H1 (cell line): ENCODE data around the gene SOX6. TPM values are rescaled to one million over a fixed set of nuclear protein-coding genes. Genes with fewer than 3 reads are reported as not detected.

ENCODE experiments used
- BRCA1 ChIP-seq: IDR thresholded peaks from 2 replicates; pipeline ENCODE4 v1.6.1; 2012; ENCODE audit warnings: low read depth, low read length, improper control_type of control experiment
- polyA plus RNA-seq, 7 experiments: library from polyadenylated mRNA; depleted of rRNA in 3 of 7; stranded (reverse) in 5 of 7; unstranded in 2 of 7; fragments of >200 nt in 5 of 7; fragments of 200-250 nt in 2 of 7; gene quantifications; 1 replicate in 5 of 7; 2 replicates in 1 of 7; 4 replicates in 1 of 7; pipeline versions ENCODE4 v1.2.1 to v1.2.3, GENCODE V29; 2011 to 2013; ENCODE audit warnings: missing spikeins in 2 of 7, mixed read lengths in 2 of 7
- total RNA-seq: library from RNA; stranded (reverse); fragmentation: NEBNext Ultra II Directional; extraction: Animal tissue kit (Norgen Biotek cat#: 25700); gene quantifications from 2 replicates; pipeline ENCODE4 v1.2.1, GENCODE V29; 2021

The SOX6 gene
- total and polyA plus RNA-seq, 2 of the 8 experiments (the other 6 are each of a cell fraction or from before 2014, with no cell fraction given) = 0.09 TPM; not detected in 1

DNA sequence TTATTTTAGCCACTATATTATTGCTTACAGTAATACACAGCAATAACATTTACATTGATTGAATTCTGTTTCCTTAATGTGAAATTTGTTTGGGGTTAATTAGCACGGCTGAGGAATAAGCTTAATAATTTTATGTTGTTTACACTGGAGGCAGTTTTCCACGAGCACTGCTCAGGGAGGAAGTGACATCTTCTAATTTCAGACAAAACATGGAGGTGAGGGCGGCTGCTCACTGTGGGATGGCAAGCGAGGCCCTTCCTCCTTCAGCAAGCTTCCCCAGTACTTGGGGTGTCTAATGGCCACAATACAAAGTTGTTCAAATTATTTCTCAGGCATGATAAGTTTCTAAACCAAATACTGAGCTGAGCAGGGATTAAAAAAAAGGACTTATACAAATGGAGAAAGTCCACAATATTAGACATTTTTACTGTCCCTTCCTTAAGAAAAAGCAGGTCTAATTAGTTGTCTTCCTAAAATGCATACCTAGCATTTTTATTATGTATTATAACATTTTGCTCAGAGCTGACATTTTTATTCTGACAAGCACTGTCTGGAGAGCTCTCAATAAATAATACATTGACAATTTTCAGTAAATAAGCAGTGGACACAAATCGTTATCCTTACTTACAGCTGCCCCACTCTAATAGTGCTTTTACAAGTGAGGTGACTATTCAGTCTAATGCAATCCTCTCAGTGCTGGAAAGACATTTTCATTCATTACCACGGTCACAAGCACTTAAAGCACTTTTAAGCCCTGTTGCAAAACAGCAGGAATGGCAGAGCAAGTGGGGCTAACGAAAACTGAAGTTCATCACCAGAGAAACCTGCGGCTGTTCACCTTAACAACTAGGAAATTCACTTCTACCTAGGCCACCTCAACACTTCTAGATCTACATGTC is 56.2 kb downstream of the SOX6 start (continued):
- no peak for TF ChIP-seq BRCA1
